ENCODE results near the gene AHRR.

GRCh38 chr5:351921-352245, 30.4 kb downstream of the AHRR start:
- TF ChIP-seq, protein P1, sequence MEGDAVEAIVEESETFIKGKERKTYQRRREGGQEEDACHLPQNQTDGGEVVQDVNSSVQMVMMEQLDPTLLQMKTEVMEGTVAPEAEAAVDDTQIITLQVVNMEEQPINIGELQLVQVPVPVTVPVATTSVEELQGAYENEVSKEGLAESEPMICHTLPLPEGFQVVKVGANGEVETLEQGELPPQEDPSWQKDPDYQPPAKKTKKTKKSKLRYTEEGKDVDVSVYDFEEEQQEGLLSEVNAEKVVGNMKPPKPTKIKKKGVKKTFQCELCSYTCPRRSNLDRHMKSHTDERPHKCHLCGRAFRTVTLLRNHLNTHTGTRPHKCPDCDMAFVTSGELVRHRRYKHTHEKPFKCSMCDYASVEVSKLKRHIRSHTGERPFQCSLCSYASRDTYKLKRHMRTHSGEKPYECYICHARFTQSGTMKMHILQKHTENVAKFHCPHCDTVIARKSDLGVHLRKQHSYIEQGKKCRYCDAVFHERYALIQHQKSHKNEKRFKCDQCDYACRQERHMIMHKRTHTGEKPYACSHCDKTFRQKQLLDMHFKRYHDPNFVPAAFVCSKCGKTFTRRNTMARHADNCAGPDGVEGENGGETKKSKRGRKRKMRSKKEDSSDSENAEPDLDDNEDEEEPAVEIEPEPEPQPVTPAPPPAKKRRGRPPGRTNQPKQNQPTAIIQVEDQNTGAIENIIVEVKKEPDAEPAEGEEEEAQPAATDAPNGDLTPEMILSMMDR (conservative IDR thresholded peaks at IDR 0.05; ENCODE audit: low read depth, low read length) = no peak
- no peak for TF ChIP-seq RFX5 (IDR thresholded peaks at IDR 0.05; ENCODE audit: low read depth, low read length)
- no peak for TF ChIP-seq POLR2A (IDR thresholded peaks at IDR 0.05; ENCODE audit: low read depth, low read length)
- no peak for TF ChIP-seq FOS (IDR thresholded peaks at IDR 0.05; ENCODE audit: low read depth, low read length)
- TF ChIP-seq RAD21 (IDR thresholded peaks at IDR 0.05; ENCODE audit: low read length) = no peak
